NCI-H1436 (cell line): ENCODE data around the gene MAP2K5.
A peak's percentile ranks its signal among the peaks of the same experiment; 100 is the strongest.

Experiments used
- DNase-seq: peaks from one replicate; lab custom pipeline; 2025; lab: John Stamatoyannopoulos, UW

Gene MAP2K5

DNA sequence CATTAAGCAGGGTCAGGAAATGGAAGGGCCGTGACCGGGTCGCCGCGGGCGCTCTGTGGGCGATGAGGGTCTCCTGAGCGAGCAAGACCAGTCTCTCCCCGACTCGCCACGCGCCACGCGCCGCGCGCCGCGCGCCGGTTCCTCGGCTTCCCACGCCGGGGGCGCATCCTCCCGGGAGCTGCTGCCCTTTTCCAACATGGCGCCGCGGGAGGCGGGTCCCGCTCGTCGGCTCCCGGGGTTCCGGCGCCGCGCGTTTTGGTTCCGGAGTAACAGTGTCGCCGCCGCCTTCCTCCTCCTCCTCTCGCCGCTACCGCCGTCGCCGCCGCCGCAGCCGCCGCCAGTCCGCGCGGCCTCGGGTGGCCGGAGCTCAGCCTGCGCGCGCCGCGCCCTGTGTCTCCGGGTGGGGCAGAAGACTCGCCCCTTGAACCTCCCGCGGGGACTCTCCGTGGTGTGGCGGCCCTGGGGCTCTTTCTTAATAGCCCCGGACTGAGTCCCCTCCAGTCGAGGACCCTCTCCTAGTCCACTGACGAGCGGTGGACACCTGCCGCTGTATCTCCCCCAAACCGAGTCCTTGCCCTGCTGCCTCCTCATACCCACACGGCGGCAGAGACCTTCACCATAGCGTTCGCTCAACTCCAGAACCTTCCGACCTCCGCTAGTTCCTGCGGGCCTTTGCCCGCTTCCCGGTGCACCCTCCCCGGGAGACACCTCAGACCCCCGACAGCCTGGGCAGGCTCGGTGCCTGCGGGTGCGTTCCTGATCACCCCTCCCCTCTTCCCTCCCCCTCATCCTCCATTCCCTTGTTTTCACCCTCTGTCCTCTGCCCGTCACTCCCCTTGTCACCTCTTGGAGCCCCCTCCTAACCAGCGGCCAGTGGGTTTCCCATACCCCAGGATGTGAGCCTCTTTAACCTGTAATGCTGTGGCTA is at the start of gene MAP2K5:
MAP2K5 (plus strand) TSS at position 284 of the 928 bp plus-strand sequence; CDS start at position 917, 633 bp downstream.
- DNase-seq: peak; percentile 67

DNA sequence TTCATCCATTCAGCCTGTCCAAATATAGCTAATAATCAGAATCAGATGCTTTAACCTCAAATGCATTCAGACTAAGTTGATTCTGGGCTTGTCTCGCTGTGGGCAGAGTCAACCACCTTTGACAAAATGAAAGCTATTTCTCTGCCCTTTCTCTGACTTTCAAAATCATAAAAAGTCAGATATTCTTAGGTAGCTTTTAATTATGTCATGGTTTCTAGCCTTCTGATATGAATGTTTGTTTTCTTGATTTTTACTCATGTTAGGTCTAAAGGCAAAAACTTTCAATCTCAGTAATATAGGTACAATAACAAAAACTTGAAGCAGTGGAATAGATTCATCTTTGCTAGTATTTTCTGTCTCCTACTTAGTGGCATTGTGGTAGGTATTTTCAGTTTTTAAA is 46.9 kb upstream of the MAP2K5 start:
- no peak for DNase-seq

DNA sequence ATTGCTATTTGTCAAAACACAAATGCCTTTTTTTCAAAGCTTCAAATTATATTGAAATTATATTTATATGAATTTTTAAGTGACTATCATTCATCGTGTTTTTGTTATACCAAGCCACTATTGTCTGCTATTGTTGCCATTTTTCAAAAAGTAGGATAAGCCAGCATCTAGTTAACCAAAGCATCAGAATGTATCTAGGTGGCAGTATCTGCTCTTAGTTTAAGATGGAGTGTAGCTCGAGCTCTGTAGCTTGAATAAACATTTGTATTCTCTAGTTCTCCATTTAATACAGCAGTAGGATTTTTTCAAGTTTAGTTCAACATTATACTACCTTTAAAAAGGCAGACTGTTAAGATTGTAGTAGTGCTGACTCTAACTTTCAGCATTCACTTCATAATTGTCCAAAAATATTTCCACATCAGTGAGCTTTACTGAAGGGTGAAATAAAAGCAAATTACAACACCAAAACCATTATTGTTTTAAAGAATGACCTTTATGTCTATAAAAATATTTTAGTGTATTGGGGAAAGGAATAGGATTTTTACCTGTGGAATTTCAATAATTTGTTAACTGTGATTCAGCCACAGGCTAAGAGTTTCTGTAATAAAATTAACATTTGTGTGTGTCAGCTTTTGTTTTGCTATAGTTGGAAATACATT is 41.2 kb upstream of the MAP2K5 start:
- DNase-seq: no peak

DNA sequence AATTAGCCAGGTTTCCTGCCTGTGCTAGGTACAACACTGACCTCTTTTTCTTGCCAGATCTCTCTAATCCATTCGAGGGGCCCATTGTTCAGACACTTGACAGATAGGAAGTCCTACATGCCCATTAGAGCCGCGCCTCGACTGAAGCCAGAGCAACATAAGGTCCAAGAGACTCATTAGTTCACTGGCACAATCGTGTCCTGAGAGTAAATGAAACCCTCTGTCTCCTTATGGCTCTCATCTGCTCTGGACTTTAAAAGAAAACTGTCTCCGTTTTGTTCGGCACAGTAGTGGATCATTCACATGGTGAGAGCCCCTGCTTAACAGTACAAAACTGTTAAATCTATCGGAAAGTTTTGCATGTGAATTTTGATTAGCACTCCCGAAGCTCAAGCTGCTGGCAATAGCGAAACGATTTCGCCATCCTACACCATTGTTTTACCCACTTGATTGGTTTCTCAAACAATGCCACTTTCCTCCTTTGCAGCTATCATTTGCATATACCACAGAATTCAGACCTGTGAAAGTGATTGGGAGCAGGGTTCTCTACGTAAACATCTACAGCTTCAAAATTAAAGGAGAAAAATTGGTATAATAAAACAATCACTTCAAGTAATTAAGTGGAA is 40.6 kb upstream of the MAP2K5 start:
- DNase-seq: no peak

DNA sequence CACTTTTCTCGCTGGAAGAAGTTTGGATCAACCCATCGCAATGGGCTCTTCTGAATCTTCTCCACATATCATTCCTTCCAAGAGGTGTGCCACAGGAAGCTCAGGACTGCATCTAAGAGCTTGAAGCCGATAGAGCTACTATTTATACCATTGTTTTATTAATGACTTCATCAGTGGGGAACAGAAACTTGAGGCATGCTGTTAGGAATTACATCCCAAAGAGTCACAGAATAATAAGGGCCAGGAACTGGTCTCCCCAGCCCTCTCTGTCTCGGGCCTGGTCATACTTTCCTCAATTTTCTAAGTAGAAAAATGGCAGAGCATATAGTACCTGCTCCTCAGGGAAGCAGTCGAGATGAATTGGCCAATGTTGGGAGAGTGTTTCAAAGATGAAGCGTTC is 38.4 kb upstream of the MAP2K5 start:
- no peak for DNase-seq

- no peak for DNase-seq
Measured at GRCh38 chr15:67504796-67505195, 37.7 kb upstream of the MAP2K5 start.

GRCh38 chr15:67505675-67506572 is 36.6 kb upstream of the MAP2K5 start:
- DNase-seq: no peak

GRCh38 chr15:67506775-67507747 is 35.4 kb upstream of the MAP2K5 start:
- no peak for DNase-seq

DNA sequence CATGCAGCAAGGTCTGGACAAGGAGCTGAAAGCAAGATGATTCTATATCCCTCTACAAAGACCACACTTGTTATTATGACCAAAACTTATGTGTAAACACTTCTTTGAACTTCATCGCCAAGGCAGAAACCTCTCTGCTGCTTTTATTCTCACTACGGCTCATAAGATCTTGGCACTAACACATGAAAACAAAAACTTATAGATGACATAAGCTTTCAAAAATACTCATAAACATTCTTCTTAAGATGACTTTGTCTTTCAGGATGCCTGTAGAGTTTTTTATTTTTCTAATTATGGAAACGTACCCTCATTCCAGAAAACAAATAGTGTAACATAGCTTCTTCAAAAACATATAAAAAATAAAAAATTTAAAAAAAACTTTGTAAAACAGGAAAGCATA is 34.1 kb upstream of the MAP2K5 start:
- DNase-seq: no peak

DNA sequence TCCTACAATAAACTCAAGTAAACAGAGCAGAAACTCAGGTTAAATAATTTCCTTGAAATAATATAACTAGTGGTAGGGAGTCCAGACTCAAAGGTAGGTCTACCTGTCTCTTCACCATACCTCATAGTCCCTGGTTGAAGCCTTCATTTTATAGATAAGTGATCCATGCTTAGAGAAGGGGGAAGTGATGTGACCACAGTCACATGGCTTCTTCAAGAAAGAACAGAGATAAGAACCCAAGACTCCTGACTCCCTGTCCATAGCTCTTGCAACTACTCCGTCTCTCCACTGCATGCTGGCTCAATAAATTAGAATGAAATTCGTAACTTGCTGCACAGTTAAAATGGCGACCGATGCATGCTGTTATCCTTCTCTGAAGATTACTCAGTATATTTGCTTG is 32.6 kb upstream of the MAP2K5 start:
- DNase-seq: no peak

- no peak for DNase-seq
Measured at GRCh38 chr15:67510597-67511190, 31.8 kb upstream of the MAP2K5 start.

- no peak for DNase-seq
Measured at GRCh38 chr15:67511606-67512005, 30.9 kb upstream of the MAP2K5 start.

- DNase-seq: peak; percentile 71
Measured at GRCh38 chr15:67512140-67512539, 30.4 kb upstream of the MAP2K5 start.

DNA sequence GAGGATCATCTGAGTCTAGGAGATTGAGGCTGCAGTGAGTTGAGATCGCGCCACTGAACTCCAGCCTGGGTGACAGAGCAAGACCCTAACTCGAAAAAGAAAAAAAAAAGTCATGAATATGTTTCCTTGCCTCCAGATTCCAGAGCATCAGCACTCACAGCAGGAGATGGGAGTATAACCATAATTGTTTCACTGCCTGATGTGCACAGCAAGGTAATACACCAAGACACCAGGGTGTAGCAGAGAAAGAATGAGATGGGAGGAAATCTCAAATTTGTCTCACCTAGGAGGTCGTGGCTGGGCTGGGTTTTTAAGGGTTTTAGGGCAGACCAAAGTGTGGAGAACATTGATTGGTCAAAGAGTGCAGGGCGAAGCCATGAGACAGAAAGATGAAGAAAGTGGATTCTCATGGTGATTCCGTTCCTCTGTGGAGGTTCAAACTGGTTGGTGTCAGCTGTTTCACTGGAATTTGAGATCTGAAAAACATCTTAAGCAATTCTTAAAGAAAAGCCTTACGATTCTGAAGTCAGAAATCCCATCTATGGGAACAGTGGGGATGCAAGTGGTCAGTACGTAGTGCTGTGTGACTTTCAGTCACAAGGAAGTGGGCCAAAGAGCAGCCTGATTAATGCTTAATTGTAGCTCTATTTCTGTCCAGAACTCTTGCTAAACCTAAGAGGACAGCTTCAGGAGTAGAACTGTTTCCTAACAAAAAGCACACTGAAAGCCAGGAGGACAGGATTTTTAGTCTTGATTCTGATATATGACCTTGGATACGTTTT is 29.4 kb upstream of the MAP2K5 start:
- no peak for DNase-seq

- no peak for DNase-seq
Measured at GRCh38 chr15:67515090-67515489, 27.4 kb upstream of the MAP2K5 start.

GRCh38 chr15:67515557-67515956 is 26.9 kb upstream of the MAP2K5 start:
- DNase-seq: no peak

DNA sequence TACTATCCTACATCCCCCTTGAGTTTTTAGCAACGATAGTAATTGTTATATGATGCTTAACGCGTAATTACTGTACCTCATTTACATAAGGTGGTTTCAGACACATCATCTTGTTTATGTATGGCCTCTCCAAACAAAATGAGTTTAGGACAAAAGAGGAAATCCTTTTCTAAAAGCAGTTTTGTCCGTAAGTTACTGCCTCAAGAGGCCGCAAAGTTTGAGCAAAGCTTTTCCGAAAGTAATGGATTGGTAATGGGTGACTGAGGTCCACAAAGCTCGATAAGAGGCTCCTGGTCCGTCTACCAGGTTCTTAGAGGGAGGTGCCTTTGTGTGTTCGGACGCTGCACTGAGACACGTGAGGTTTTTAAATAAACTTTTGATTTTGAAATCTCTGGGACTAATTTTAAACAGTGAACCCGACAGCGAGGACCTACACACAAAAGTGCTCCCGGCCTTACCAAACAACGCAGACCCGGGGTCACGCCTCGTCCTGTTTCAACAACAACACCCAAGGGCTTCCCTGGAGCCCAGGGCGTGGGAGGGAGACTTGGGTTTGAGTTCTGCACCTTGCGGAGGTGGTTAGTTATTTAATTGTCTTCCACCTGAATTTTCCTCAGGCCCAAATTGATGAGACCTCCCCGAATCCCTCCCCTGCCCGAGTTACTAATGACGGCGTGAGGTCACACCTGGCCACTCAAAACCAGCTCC is 22.0 kb upstream of the MAP2K5 start:
- no peak for DNase-seq

DNA sequence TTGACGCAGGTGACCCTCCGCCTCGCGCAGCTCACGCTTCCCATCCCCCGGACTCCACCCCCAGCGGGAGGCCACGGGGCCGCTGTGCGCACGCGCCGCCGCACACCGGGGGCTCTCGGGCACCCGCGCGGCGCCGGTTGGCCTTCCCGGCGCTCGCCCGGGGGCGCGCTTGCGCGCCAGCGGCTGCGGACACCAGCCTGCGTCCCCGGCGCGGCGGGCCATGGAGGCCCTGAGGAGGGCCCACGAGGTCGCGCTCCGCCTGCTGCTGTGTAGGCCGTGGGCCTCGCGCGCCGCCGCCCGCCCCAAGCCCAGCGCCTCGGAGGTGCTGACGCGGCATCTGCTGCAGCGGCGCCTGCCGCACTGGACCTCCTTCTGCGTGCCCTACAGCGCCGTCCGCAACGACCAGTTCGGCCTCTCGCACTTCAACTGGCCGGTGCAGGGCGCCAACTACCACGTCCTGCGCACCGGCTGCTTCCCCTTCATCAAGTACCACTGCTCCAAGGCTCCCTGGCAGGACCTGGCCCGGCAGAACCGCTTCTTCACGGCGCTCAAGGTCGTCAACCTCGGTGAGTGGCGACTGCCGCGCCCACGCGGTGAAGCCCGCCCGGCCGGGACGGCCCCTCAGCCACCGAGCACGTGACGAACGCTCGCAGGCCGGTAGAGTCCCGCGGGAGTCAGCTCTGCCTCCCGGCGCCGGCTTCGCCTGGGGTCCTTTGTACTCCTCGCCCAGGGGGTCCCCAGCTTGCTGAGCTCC is 21.3 kb upstream of the MAP2K5 start, which contains the start of gene C15orf61:
C15orf61 (plus strand) TSS at position 103 of the 754 bp plus-strand sequence; CDS start at position 221, 118 bp downstream.
- DNase-seq: peak; percentile 86
